HEK293 (cell line): ENCODE measurements around the gene RHPN2.

Source experiments
- AEBP2 ChIP-seq: fragments of 450-650 bp; formaldehyde crosslinking; IDR thresholded peaks from 2 replicates; pipeline ENCODE4 v1.5.1; 2016; ENCODE audit warnings: missing biosample characterization, missing genetic modification characterization, borderline replicate concordance
- ATF2 ChIP-seq: fragments of 450-650 bp; formaldehyde crosslinking; IDR thresholded peaks from 2 replicates; pipeline ENCODE4 v1.5.1; 2016; ENCODE audit warnings: missing biosample characterization, missing genetic modification characterization, low read depth
- ELK4 ChIP-seq: IDR thresholded peaks from 2 replicates; pipeline ENCODE4 v1.6.1; 2011; ENCODE audit warnings: mild to moderate bottlenecking, low read depth, low read length, borderline replicate concordance
- GLI2 ChIP-seq: fragments of 450-650 bp; formaldehyde crosslinking; IDR thresholded peaks from 2 replicates; pipeline ENCODE4; 2017; ENCODE audit warnings: missing biosample characterization, missing genetic modification characterization, low read depth, borderline replicate concordance
- OVOL3 ChIP-seq: fragments of 450-650 bp; formaldehyde crosslinking; IDR thresholded peaks from 2 replicates; pipeline ENCODE4 v1.5.1; 2016; ENCODE audit warnings: missing biosample characterization, missing genetic modification characterization
- PRDM1 ChIP-seq: fragments of 450-650 bp; formaldehyde crosslinking; IDR thresholded peaks from 2 replicates; pipeline ENCODE4; 2016; ENCODE audit warnings: missing biosample characterization, missing genetic modification characterization
- PRDM2 ChIP-seq: fragments of 450-650 bp; formaldehyde crosslinking; IDR thresholded peaks from 2 replicates; pipeline ENCODE4 v1.5.1; 2016; ENCODE audit warnings: missing biosample characterization, missing genetic modification characterization, borderline replicate concordance
- REPIN1 ChIP-seq: fragments of 450-650 bp; formaldehyde crosslinking; IDR thresholded peaks from 2 replicates; pipeline ENCODE4 v1.5.1; 2017; ENCODE audit warnings: missing biosample characterization, missing genetic modification characterization, low read depth
- SCRT2 ChIP-seq: fragments of 450-650 bp; formaldehyde crosslinking; IDR thresholded peaks from 2 replicates; pipeline ENCODE4 v1.5.1; 2016; ENCODE audit warnings: missing biosample characterization, missing genetic modification characterization
- WT1 ChIP-seq: fragments of 450-650 bp; formaldehyde crosslinking; IDR thresholded peaks from 2 replicates; pipeline ENCODE4 v1.5.1; 2016; ENCODE audit warnings: missing biosample characterization, missing genetic modification characterization
- ZBTB21 ChIP-seq: fragments of 450-650 bp; formaldehyde crosslinking; IDR thresholded peaks from 2 replicates; pipeline ENCODE4 v1.5.1; 2017; ENCODE audit warnings: missing biosample characterization, missing genetic modification characterization
- ZBTB48 ChIP-seq: fragments of 450-650 bp; formaldehyde crosslinking; IDR thresholded peaks from 2 replicates; pipeline ENCODE4 v1.5.1; 2016; ENCODE audit warnings: missing biosample characterization, missing genetic modification characterization
- ZFP3 ChIP-seq: fragments of 450-650 bp; formaldehyde crosslinking; IDR thresholded peaks from 2 replicates; pipeline ENCODE4 v1.5.1; 2016; ENCODE audit warnings: low read depth, missing biosample characterization, missing genetic modification characterization
- ZNF155 ChIP-seq: fragments of 450-650 bp; formaldehyde crosslinking; IDR thresholded peaks from 2 replicates; pipeline ENCODE4 v1.5.1; 2016; ENCODE audit warnings: missing biosample characterization, missing genetic modification characterization
- ZNF24 ChIP-seq: fragments of 450-650 bp; formaldehyde crosslinking; IDR thresholded peaks from 2 replicates; pipeline ENCODE4 v1.5.1; 2016; ENCODE audit warnings: missing biosample characterization, missing genetic modification characterization
- ZNF274 ChIP-seq, 2 experiments: fragments of 200-500 bp in 1 of 2; fragments of 450-650 bp in 1 of 2; sonication (Bioruptor generic) in 1 of 2; formaldehyde crosslinking in 1 of 2; IDR thresholded peaks; 2 replicates each; pipeline versions ENCODE4 v1.5.1 to v1.6.1; 2014 to 2016; ENCODE audit warnings: borderline replicate concordance in 1 of 2, inconsistent platforms in 1 of 2, low read length in 1 of 2, missing biosample characterization in 1 of 2, missing genetic modification characterization in 1 of 2
- ZNF335 ChIP-seq: fragments of 450-650 bp; formaldehyde crosslinking; conservative IDR thresholded peaks from 2 replicates; pipeline ENCODE4 v1.5.1; 2016; ENCODE audit warnings: missing biosample characterization, missing genetic modification characterization
- ZNF624 ChIP-seq: fragments of 450-650 bp; formaldehyde crosslinking; IDR thresholded peaks from 2 replicates; pipeline ENCODE4 v1.5.1; 2017; ENCODE audit warnings: missing biosample characterization, missing genetic modification characterization
- ZNF76 ChIP-seq: fragments of 450-650 bp; formaldehyde crosslinking; IDR thresholded peaks from 2 replicates; pipeline ENCODE4; 2016; ENCODE audit warnings: low read depth, missing biosample characterization, missing genetic modification characterization, borderline replicate concordance
- ZNF792 ChIP-seq: fragments of 450-650 bp; formaldehyde crosslinking; IDR thresholded peaks from 2 replicates; pipeline ENCODE4 v1.5.1; 2016; ENCODE audit warnings: missing biosample characterization, missing genetic modification characterization
- ZSCAN5A ChIP-seq: fragments of 450-650 bp; formaldehyde crosslinking; IDR thresholded peaks from 2 replicates; pipeline ENCODE4 v1.5.1; 2016; ENCODE audit warnings: missing biosample characterization, missing genetic modification characterization
- TF ChIP-seq, protein P1 (sequence below): fragments of 450-650 bp; formaldehyde crosslinking; optimal IDR thresholded peaks from 2 replicates; pipeline ENCODE3; 2016; ENCODE audit warnings: missing biosample characterization, mild to moderate bottlenecking, missing genetic modification characterization

The RHPN2 gene

GRCh38 chr19:33080761-33081681, 16.3 kb upstream of the RHPN2 start, which contains the start of gene GPATCH1 (continued):
- TF ChIP-seq ELK4 (no peak), PRDM2 (tag by site-specific recombination) (0 out of 2 replicates have a peak, but pooled peaks have one; percentile 77), GLI2 (tag by site-specific recombination) (no peak), ZNF155 (tag by site-specific recombination) (0 out of 2 replicates have a peak, but pooled peaks have one; percentile 34), PRDM1 (no peak), ZSCAN5A (tag by site-specific recombination) (peak; percentile 69; the same call in 1 of the 2 replicates), SCRT2 (tag by site-specific recombination) (0 out of 2 replicates have a peak, but pooled peaks have one; percentile 7), ZBTB21 (tag by site-specific recombination) (peak; percentile 50), ZBTB48 (peak; percentile 89), ZNF274 (IDR thresholded peaks at IDR 0.05; ENCODE audit: low read length) (no peak), ZNF274 (tag by site-specific recombination; IDR thresholded peaks at IDR 0.05; ENCODE audit: borderline replicate concordance) (no peak), WT1 (tag by site-specific recombination) (peak; percentile 49), ZNF76 (tag by site-specific recombination) (peak; percentile 82; the same call in 1 of the 2 replicates), ZNF624 (no peak; the same call in 1 of the 2 replicates), ZFP3 (tag by site-specific recombination) (no peak), ZNF24 (peak; percentile 94), OVOL3 (tag by site-specific recombination) (peak; percentile 80), ZNF335 (tag by site-specific recombination) (peak; percentile 94), ATF2 (tag by site-specific recombination) (no peak), AEBP2 (no peak), REPIN1 (no peak; the same call in none of the 2 replicates), ZNF792 (peak; percentile 84)
- TF ChIP-seq, protein P1, sequence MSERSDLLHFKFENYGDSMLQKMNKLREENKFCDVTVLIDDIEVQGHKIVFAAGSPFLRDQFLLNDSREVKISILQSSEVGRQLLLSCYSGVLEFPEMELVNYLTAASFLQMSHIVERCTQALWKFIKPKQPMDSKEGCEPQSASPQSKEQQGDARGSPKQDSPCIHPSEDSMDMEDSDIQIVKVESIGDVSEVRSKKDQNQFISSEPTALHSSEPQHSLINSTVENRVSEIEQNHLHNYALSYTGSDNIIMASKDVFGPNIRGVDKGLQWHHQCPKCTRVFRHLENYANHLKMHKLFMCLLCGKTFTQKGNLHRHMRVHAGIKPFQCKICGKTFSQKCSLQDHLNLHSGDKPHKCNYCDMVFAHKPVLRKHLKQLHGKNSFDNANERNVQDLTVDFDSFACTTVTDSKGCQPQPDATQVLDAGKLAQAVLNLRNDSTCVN (tag by site-specific recombination) = peak; percentile 90
